ENCODE results near the gene CTXND2.

CTXND2 gene

GRCh38 chr1:150902346-150902745 is 15.4 kb downstream of the CTXND2 start:
- Histone ChIP-seq H3K4me2 (no peak overlapping the region), H3K4me3 (IDR thresholded peaks at IDR 0.05; ENCODE audit: insufficient read depth, low read depth, low read length) (no peak overlapping the region), H3K36me3 (ENCODE audit: insufficient read depth) (no peaks in the 10 kb centered on the region), H3K4me1 (ENCODE audit: low read depth, poor library complexity, severe bottlenecking) (no peaks in the 10 kb centered on the region), H4K20me1 (ENCODE audit: insufficient read depth) (no peaks in the 10 kb centered on the region), H3K27ac (no peak overlapping the region), H2AFZ (ENCODE audit: low read depth) (no peak overlapping the region), H3K79me2 (ENCODE audit: insufficient read depth, low read depth) (no peaks in the 10 kb centered on the region), H3K9ac (no peak overlapping the region), H3K27me3 (ENCODE audit: insufficient read depth, low read depth) (no peaks in the 10 kb centered on the region)
- TF ChIP-seq CTCF (conservative IDR thresholded peaks at IDR 0.05; ENCODE audit: low read depth, low read length): no peak

- Histone ChIP-seq H3K9ac (no peak overlapping the region), H3K79me2 (ENCODE audit: insufficient read depth, low read depth) (no peaks in the 10 kb centered on the region), H3K36me3 (ENCODE audit: insufficient read depth) (no peaks in the 10 kb centered on the region), H3K4me3 (IDR thresholded peaks at IDR 0.05; ENCODE audit: insufficient read depth, low read depth, low read length) (no peak overlapping the region), H3K27me3 (ENCODE audit: insufficient read depth, low read depth) (no peaks in the 10 kb centered on the region), H3K4me1 (ENCODE audit: low read depth, poor library complexity, severe bottlenecking) (no peaks in the 10 kb centered on the region), H2AFZ (ENCODE audit: low read depth) (no peak overlapping the region), H4K20me1 (ENCODE audit: insufficient read depth) (no peaks in the 10 kb centered on the region), H3K27ac (no peak overlapping the region), H3K4me2 (no peak overlapping the region)
- TF ChIP-seq CTCF (conservative IDR thresholded peaks at IDR 0.05; ENCODE audit: low read depth, low read length): no peak
Measured at GRCh38 chr1:150902751-150903150, 15.8 kb downstream of the CTXND2 start.

GRCh38 chr1:150905301-150905700 is 18.4 kb downstream of the CTXND2 start:
- Histone ChIP-seq H3K27me3 (ENCODE audit: insufficient read depth, low read depth) (no peaks in the 10 kb centered on the region), H2AFZ (ENCODE audit: low read depth) (no peak overlapping the region), H3K4me2 (no peak overlapping the region), H3K9ac (no peak overlapping the region), H3K4me3 (IDR thresholded peaks at IDR 0.05; ENCODE audit: insufficient read depth, low read depth, low read length) (no peak overlapping the region), H3K4me1 (ENCODE audit: low read depth, poor library complexity, severe bottlenecking) (no peaks in the 10 kb centered on the region), H4K20me1 (ENCODE audit: insufficient read depth) (no peaks in the 10 kb centered on the region), H3K79me2 (ENCODE audit: insufficient read depth, low read depth) (no peaks in the 10 kb centered on the region), H3K27ac (no peak overlapping the region), H3K36me3 (ENCODE audit: insufficient read depth) (no peaks in the 10 kb centered on the region)
- no peak for TF ChIP-seq CTCF (conservative IDR thresholded peaks at IDR 0.05; ENCODE audit: low read depth, low read length)

GRCh38 chr1:150906329-150906728 is 19.4 kb downstream of the CTXND2 start:
- H3K79me2 ChIP-seq (ENCODE audit: insufficient read depth, low read depth): no peaks in the 10 kb centered on the region
- no peak overlapping the region for H3K9ac ChIP-seq
- no peak overlapping the region for H2AFZ ChIP-seq (ENCODE audit: low read depth)
- no peak overlapping the region for H3K27ac ChIP-seq
- no peaks in the 10 kb centered on the region for H3K36me3 ChIP-seq (ENCODE audit: insufficient read depth)
- no peaks in the 10 kb centered on the region for H3K27me3 ChIP-seq (ENCODE audit: insufficient read depth, low read depth)
- no peaks in the 10 kb centered on the region for H3K4me1 ChIP-seq (ENCODE audit: low read depth, poor library complexity, severe bottlenecking)
- no peak for TF ChIP-seq CTCF (conservative IDR thresholded peaks at IDR 0.05; ENCODE audit: low read depth, low read length)
- H3K4me2 ChIP-seq: no peak overlapping the region
- H4K20me1 ChIP-seq (ENCODE audit: insufficient read depth): no peaks in the 10 kb centered on the region
- H3K4me3 ChIP-seq (IDR thresholded peaks at IDR 0.05; ENCODE audit: insufficient read depth, low read depth, low read length): no peak overlapping the region

- Histone ChIP-seq H2AFZ (ENCODE audit: low read depth) (no peak overlapping the region), H3K27ac (no peak overlapping the region)
Measured at GRCh38 chr1:150906813-150907212, 19.9 kb downstream of the CTXND2 start.

More at GRCh38 chr1:150906813-150907212, 19.9 kb downstream of the CTXND2 start:
- Histone ChIP-seq H3K4me1 (ENCODE audit: low read depth, poor library complexity, severe bottlenecking) (no peaks in the 10 kb centered on the region), H4K20me1 (ENCODE audit: insufficient read depth) (no peaks in the 10 kb centered on the region), H3K9ac (no peak overlapping the region), H3K36me3 (ENCODE audit: insufficient read depth) (no peaks in the 10 kb centered on the region), H3K79me2 (ENCODE audit: insufficient read depth, low read depth) (no peaks in the 10 kb centered on the region), H3K27me3 (ENCODE audit: insufficient read depth, low read depth) (no peaks in the 10 kb centered on the region), H3K4me3 (IDR thresholded peaks at IDR 0.05; ENCODE audit: insufficient read depth, low read depth, low read length) (no peak overlapping the region), H3K4me2 (no peak overlapping the region)
- no peak for TF ChIP-seq CTCF (conservative IDR thresholded peaks at IDR 0.05; ENCODE audit: low read depth, low read length)
